GM19035 (cell line): ENCODE measurements around the gene MYH9.
A peak's percentile ranks its signal among the peaks of the same experiment; 100 is the strongest.

Experiments
- ATAC-seq: cut with Tn5 transposase; IDR thresholded peaks from one replicate; pipeline ENCODE4 v1.9.1; 2021; ENCODE audit not compliant: unreplicated experiment

Gene MYH9

DNA sequence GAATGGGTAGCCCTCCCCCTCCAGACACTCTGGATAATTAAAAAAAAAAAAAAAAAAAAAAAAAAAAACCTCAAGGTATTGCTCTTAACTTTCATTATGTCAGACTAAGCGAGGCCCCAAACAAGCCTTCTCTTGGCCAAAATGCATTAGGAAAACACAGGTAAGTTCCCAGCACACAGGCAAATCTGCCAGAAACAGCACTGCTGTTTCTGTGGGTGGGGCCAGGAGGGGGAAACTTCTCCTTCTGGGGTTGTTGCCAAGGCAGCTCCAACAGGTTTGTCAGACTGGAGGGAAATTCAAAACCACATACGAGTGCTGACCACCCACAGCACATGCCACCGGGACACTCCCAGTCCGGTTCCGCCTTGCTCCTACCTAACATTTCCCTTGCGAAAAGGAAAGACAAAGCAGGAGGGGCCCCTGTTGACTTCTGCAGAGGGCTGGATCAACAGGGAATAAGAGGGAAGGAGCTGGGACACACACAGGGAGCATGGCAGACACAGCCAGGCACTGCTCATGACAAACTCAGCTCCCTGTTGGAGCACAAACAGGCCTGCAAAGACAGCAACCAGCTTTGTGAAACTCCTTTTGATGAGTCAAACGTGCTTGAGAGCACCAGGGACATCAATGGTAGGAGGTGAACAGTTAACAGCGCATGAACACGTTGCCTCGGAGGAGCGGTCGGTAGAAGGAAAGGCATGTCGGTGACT is 55.0 kb downstream of the MYH9 start:
- no peak for ATAC-seq

DNA sequence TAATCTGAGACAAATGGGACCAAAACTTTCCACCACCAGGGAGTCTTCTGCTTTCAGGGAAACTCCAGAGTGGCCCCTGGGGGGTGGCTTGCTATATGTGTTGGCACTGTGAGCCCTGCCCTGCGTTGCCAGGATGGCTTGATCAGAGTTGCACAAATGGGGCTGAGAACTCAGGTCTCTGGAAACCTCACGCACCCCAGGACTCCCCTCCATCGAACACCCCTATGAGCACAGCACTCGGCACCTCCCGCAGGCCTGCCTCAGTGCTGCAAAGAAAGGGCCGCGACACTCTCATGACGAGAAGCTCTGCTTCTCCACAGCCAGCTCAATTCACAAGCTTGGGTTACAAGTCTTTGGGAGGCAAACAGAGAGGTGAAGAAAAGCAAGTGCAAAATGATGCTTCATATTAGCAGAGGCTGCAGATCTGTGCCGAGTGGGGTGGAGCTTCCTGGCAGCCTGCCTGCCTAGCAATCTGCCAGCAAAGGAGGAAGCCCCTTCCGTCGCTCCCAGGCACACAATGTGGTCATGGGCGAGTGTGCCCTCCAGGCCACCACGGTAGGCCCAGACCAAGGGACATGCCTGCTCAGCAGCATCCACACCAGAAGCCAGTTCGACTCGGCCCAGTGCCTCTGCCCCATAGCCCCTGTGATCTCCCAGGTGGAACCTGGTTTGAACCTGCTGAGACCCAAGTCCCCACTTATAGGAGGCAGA is 55.7 kb downstream of the MYH9 start:
- ATAC-seq = no peak

DNA sequence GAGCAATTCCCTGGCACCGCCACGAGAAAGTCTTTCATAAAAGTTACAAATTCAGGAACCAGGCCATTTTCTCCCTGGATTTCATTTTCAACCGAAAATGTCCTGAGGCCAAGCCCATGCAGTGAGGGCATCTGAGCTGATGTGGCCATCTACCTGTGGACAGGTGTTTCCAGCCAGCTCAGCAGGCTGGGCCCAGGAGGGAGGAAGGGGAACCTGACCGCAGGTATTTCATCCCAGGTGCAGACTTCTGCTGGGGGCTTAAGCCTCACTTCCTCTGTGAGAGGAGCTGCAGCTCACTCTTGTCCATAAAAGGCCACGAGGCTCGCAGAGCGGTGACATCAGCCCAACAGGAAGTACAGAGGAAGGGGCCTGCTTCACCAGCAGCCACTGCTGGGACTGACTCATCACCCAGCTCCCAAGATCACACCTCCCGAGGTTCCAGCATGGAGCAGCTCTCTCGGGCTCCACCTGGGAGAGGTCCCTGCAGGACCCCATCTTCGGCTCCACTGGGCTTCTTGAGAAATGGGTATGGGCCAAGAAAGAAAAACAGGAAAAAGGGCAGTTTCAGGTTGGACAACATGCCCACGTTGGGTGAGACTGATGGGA is 56.4 kb downstream of the MYH9 start:
- ATAC-seq = peak; percentile 65

DNA sequence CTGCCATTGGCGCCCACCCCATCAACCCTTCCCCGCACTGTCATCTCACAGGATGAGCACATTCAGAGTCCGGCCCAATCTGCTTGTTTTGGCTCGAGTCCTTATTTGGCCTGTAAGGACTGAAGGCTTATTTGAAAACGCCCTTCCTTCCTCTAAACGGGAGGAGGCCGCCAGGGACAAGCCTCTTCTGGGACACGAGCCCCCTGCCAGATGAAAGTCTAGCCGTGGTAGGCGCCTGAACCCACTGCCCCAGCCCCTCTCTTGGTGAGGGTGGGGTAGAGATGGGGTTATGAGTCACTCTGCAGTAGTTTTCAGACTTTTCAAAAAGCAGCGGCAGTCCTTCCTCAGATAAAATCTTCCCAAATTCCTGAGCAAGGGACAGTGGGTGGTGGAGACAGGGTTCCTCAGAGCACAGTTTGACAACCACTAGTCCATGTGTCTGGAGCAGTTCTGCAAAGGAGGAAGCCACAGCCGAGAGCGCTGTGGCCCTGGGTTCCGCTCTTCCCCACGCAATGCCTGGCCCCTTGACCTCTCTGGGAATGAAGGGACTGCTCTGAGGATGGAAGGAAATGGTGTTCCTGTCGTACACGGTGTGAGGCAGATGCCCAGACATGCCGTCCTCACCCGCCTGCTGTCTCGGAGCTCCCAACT is 57.0 kb downstream of the MYH9 start:
- no peak for ATAC-seq

DNA sequence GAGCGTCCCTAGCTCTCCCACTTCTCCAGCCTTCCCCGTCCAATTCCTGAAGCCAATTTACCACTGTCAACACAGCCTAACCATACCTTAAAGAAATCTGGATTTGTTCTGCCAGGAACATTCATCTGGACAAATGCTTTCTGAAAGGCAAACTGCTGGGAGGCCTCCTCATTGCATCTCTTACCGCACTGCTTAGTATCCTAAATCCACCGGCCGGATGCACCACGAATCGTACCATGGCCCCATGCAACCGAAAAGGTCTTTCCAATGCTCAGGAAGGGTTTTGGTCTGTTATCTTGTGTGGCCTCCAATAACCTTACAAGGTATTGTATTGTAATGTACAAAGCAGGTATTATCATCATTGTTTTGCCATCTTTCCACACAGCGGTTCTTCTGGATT is 57.6 kb downstream of the MYH9 start:
- no peak for ATAC-seq

DNA sequence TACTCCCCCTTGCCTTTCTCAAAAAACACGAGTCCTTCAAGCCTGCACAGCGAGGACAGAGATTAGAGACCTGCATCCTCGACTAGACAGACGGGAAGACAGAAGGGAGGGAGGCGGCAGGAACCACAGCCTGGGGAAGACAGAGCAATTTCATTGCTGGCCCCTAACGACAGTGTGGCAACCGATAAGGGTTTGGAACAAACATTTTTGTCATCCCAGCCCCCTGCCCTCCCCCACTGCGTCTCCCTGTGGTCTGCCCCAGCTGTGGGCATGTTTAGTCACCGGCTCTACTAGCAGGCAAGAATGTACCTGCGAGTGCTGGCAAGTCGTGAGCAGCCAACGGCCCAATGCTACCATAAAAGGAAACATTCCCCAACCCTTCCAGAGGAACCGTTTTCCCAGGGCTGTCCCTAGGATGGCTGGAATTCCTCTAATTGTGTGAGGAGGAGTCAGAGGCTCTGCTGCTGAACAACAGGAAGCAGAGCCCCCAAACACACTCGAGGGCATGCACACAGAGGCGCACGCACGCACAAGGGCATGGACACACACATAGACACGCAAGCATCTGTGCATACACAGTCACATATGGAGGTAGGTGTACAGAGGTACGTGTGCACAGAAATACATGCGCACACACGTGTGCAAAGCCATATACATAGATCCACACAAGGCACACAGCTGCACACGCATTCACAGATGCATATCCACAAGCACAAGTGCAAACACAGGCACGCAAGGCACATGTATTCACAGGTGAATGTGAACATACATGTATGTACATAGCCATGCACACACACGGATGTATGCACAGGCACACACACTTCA is 58.3 kb downstream of the MYH9 start:
- no peak for ATAC-seq

DNA sequence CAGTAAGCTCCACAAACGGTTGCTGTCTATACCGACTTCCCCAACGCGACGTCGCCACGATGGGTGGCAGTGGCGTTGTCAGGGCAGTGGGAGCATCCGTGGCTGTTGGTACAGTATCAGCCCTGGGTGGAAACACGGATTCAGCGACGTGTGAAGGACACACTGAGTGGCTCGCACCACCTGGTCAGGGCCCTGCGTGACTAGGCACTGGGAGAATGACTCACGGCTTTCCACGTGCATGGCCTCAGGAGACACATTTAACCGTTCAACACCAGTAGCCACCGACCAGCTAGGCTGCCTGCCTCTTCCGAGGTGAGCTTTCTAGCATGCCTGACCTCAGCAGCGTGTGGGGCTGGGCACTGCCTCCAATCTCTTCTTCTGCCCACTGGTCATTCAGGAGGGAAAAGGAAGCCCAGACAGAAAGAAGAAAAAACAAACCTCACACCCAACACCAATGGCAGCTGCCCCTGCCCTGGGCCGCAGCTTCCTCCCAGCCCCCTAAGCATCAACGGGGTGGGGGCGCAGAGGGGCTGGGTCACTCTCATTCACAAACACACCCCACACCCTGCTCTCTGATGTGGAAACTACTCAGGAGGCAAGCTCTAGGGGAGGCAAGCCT is 59.0 kb downstream of the MYH9 start:
- no peak for ATAC-seq

- ATAC-seq = no peak
These were observed 59.7 kb downstream of the MYH9 start for GRCh38 chr22:36327922-36328551.

DNA sequence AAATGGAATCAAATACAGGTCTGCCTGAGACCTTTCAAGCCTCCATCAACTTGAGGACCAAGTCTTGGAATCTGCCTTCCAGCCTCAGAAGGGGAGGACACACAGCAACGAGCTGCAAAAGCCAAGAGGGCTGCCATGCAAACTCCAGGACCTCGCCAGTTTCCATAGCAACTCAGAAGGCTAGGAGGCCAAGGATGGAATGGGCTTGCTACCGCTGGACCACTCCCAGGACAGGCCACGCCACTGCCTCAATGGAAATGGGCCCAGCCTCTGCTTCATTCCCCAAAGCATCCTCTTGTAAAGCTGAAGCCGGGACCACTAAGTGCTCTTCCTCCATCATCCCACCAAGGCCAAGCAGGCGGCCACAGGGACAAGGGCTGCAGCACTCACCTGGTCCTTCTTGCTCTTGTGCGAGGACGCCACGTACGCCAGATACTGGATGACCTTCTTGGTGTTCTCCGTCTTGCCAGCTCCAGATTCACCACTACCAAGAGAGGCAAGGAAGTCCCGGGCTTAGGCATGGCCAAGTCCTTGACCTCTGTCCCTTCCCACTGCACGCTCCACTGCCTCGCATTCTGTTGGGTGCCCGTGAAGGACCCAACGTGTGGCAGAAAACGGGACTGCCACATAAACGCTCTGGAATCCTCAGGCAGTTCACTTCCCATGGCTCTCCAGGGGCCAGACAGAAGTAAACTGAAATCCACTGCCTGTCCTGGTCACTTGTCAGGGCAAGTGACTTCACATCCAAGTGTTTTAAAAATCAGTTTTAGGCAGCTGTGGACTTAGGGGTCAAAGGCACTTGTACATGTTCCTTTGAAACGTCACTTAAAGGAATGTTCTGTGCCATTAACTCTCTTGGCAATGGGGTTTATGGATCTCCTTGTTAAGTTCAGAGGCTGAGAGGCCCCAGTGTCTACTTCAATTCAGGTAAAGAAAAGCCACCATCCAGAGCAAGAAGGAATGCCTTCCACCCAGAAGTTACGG is 61.3 kb downstream of the MYH9 start:
- ATAC-seq = no peak

DNA sequence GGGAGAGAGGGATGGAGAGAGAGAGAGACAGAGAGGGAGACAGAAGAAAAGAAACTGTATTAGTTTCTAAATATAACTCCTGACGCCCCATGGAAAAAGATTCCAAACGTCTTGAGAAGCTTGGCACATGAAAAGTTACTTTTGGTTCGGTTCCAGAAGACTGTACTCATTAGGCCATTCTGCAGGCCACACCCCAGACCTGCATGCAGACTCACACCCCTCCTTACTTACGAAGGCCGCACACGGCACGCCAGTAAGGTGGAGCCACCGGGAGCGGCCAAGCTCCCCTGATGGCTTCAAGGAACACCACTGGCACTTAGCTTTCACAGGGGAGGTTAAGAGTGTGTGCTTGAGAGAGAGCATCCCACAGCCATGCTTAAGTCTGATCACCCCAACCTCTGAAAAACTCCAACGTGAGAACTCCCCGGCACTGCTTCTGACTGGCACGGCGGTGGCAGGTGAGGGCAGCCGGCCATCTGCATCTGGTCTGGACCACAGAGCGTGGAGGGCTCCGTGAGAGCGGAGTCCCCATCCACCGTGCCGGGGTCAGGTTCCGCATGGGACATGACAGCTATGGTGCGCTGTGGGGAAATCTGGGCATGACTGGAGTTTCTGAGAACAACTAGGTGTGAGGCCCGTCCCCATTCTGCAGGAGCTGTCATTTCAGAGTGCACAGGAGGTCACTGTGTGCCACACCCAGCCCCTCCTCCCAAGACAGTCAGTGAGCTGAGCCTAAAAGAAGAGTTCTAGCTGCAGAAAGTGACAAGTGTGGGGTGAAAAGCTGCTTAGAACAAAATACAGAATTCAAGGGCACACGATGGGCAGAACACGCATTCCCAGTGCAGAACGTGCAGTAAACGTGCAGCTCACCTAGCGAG is 62.4 kb downstream of the MYH9 start:
- no peak for ATAC-seq

DNA sequence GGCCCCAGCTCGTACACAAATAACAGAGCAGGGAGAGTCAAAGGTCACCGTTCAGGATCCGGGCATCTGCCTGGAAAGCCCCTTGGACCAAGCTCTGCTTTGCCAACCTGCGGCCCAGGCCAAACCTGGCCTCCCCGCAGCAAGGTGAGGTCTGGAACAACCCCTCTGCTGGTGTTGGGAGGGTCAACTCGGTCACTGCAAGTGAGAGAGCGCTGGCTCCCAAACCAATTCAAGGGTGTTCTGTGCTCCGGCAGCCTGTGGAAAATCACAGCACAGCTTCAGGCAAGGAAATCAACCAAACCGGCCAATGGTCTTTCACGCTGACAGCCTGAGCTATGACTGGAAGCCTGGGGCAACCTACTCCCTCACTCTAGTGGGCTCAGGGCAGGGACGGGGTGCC is 63.4 kb downstream of the MYH9 start:
- ATAC-seq = no peak

DNA sequence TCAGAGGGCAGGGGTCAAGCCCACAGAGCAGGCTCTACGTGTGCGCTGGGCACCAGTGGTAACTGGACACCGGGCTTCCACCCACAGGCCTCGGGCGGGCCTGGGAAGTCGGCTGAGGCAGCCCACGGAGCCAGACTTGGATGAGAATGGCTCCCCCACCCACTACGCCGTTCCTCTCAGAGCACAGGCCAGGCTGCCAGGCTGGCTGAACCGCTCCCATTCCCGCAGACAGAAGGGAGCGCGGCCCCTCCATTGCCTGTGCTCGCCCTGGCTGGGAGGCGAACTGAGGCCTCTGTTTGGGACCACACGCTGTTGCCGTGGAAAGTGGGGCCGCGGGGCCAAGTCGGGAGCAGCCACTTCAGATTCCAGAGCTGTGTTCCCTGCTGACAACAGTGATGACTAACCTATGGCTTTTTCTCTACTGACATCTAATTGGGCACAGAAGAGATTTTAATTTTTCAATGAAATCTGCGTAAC is 63.9 kb downstream of the MYH9 start:
- ATAC-seq = no peak

DNA sequence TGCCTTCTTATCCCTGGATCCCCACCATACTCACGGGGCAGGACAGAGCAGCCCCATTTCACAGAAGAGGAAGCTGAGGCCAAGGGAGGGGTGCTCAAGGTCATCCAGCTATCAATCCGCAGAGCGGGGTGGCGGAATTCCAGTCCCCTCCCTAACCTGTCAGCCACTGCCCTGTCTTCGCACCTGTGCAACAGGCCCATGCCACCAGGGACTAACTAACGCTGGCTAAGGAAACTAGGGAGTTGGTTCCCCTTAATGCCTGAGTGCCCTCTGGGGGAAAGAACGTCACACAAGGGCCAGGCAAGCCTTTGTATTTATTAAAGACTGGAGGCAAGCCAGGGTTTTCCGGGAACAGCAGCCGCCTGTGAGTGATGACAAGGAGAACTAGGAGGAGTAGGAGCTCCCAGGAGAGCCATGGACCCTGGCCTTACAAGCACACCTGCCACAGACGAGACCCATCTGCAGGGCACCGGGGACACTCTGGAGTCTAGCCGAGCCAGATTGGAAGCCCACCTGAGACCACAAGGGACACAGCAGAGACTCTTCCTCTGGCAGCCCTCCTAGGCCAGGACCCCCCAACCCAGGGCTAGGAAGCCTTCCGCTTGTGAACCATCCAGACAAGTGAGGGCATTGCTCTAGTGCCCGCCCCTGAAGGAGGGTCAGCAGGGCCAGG is 64.4 kb downstream of the MYH9 start:
- ATAC-seq = no peak

DNA sequence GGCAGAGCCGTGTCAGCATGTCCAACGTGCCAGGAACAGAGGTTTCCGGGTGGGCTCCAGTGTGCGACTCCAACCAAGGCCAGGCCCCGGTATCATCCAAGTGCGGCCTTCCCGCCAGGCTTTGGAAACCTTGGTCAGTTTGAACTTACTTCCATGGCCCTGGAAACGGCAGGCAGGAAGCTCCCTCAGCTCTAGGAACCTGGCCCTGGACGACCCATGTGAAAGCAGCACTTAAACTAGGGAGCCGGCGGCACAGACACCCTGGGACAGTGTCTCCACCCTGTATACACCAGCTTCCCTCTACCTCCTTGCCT is 65.2 kb downstream of the MYH9 start:
- no peak for ATAC-seq

GRCh38 chr22:36321797-36322601 is 65.8 kb downstream of the MYH9 start:
- ATAC-seq = no peak

DNA sequence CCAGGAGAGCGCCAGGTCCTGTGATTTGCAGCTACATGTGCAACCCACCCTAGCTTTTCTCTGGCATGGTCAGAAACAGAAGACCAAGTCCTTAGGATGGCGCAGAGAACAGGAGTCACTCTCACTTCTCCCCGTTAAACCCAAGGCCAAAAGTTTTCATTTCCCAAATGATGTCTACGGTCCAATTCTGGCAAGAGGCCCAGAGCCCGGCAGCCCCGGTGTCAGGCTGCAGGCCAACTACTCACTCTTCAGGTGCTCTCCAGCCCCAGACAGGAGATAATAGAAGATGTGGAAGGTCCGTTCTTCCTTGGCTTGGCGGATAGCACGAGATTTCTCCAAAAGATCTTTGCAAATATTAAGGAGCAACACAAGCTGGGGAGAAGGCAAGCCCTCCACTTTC is 67.2 kb downstream of the MYH9 start:
- ATAC-seq = no peak
